CD14-positive monocyte (primary cell): Measurements from ENCODE around the gene RRAGA. TPM values are rescaled to one million over a fixed set of nuclear protein-coding genes. Genes with fewer than 3 reads are reported as not detected.

Experiments used
- DNase-seq, 3 donors: peaks; one replicate each; pipeline ENCODE4 v3.0.0-alpha.2; 2011 to 2022
- H2AFZ ChIP-seq: 2 replicates; pipeline ENCODE4 v1.6.0; 2012; ENCODE audit warnings: mild to moderate bottlenecking, low read depth, low read length, inconsistent platforms; ENCODE audit not compliant: insufficient read depth, poor library complexity, severe bottlenecking
- H3K27ac ChIP-seq, 2 donors: 1 replicate in 1 of 2; 2 replicates in 1 of 2; pipeline ENCODE4 v1.5.1; 2012 to 2013; ENCODE audit warnings: low read length in 2 of 2, control low read depth in 1 of 2, inconsistent platforms in 1 of 2, low read depth in 1 of 2, mild to moderate bottlenecking in 1 of 2
- H3K27me3 ChIP-seq, 2 donors: one replicate each; pipeline versions ENCODE4 v1.6.0 to v1.6.1; 2011 to 2013; ENCODE audit warnings: low read length in 2 of 2; ENCODE audit not compliant: control insufficient read depth in 2 of 2, insufficient read depth in 2 of 2
- H3K36me3 ChIP-seq, 2 donors: replicated peaks in 1 of 2; 1 replicate in 1 of 2; 2 replicates in 1 of 2; pipeline versions ENCODE4 v1.5.1 to v1.6.1; 2012 to 2013; ENCODE audit warnings: low read length in 2 of 2, control low read depth in 1 of 2, inconsistent platforms in 1 of 2, mild to moderate bottlenecking in 1 of 2; ENCODE audit not compliant: insufficient read depth in 2 of 2, control insufficient read depth in 1 of 2
- H3K4me1 ChIP-seq, 2 donors: 1 replicate in 1 of 2; 2 replicates in 1 of 2; pipeline versions ENCODE4 v1.5.1 to v1.6.1; 2012 to 2013; ENCODE audit warnings: low read length in 2 of 2, control low read depth in 1 of 2, inconsistent platforms in 1 of 2, mild to moderate bottlenecking in 1 of 2, moderate library complexity in 1 of 2; ENCODE audit not compliant: insufficient read depth in 2 of 2, control insufficient read depth in 1 of 2
- H3K4me2 ChIP-seq: replicated peaks from 2 replicates; pipeline ENCODE3; 2012; ENCODE audit warnings: low read length, moderate library complexity, mild to moderate bottlenecking; ENCODE audit not compliant: poor library complexity, severe bottlenecking; ENCODE audit errors: extremely low read depth
- H3K4me3 ChIP-seq, 3 experiments: fragments of 200-600 bp in 1 of 3; sonication (generic) in 1 of 3; replicated peaks in 1 of 3; 1 replicate in 2 of 3; 2 replicates in 1 of 3; pipeline ENCODE4 v1.5.1; 2011 to 2013; ENCODE audit warnings: low read length in 3 of 3, mild to moderate bottlenecking in 3 of 3, control low read depth in 2 of 3, low read depth in 2 of 3, inconsistent platforms in 1 of 3, moderate library complexity in 1 of 3
- H3K79me2 ChIP-seq: 2 replicates; pipeline ENCODE4 v1.6.0; 2012; ENCODE audit warnings: mild to moderate bottlenecking, control low read depth, inconsistent platforms, low read length, moderate library complexity; ENCODE audit not compliant: insufficient read depth
- H3K9ac ChIP-seq: 2 replicates; pipeline ENCODE4 v1.6.0; 2017; ENCODE audit warnings: low read length, mild to moderate bottlenecking; ENCODE audit not compliant: insufficient read depth, poor library complexity, severe bottlenecking
- H3K9me3 ChIP-seq, 2 donors: replicated peaks in 1 of 2; 1 replicate in 1 of 2; 2 replicates in 1 of 2; pipeline versions ENCODE4 v1.5.1 to v1.6.1; 2012 to 2013; ENCODE audit warnings: low read length in 2 of 2, control low read depth in 1 of 2; ENCODE audit not compliant: control insufficient read depth in 1 of 2, insufficient read depth in 1 of 2
- H4K20me1 ChIP-seq: 2 replicates; pipeline ENCODE4 v1.6.0; 2012; ENCODE audit warnings: mild to moderate bottlenecking, low read length, control low read depth, moderate library complexity; ENCODE audit not compliant: insufficient read depth
- H3K27ac Mint-ChIP-seq, 7 donors: one replicate each; pipeline ENCODE4 v1.8.0; 2020; ENCODE audit warnings: mild to moderate bottlenecking in 7 of 7, mixed read lengths in 7 of 7, moderate library complexity in 6 of 7, inconsistent platforms in 2 of 7
- H3K27me3 Mint-ChIP-seq, 3 donors: one replicate each; pipeline ENCODE4 v1.8.0; 2021 to 2022; ENCODE audit warnings: low read depth in 3 of 3, mild to moderate bottlenecking in 3 of 3, mixed read lengths in 3 of 3, moderate library complexity in 3 of 3, inconsistent platforms in 1 of 3
- H3K36me3 Mint-ChIP-seq, 2 donors: one replicate each; pipeline ENCODE4 v1.8.0; 2020; ENCODE audit warnings: mixed read lengths in 2 of 2, inconsistent platforms in 1 of 2, mild to moderate bottlenecking in 1 of 2
- H3K4me1 Mint-ChIP-seq: one replicate; pipeline ENCODE4 v1.8.0; 2020; ENCODE audit warnings: mild to moderate bottlenecking, mixed read lengths
- H3K4me3 Mint-ChIP-seq, 2 donors: one replicate each; pipeline ENCODE4 v1.8.0; 2020; ENCODE audit warnings: mild to moderate bottlenecking in 2 of 2, mixed read lengths in 2 of 2, moderate library complexity in 1 of 2
- H3K9me3 Mint-ChIP-seq, 7 donors: one replicate each; pipeline ENCODE4 v1.8.0; 2020 to 2022; ENCODE audit warnings: mixed read lengths in 7 of 7, mild to moderate bottlenecking in 6 of 7, moderate library complexity in 6 of 7, inconsistent platforms in 2 of 7
- CTCF ChIP-seq: fragments of 200-600 bp; IDR thresholded peaks from one replicate; pipeline ENCODE4 v1.8.0; 2022; ENCODE audit warnings: antibody characterized with exemption, mild to moderate bottlenecking
- WGBS: methylation state at CpG from one replicate; pipeline ENCODE4 v1.1.5; 2013; ENCODE audit warnings: missing lambda C conversion rate; ENCODE audit not compliant: insufficient coverage; 5-methylcytosine and 5-hydroxymethylcytosine counted together
- intact Hi-C, 2 donors: fragments of 100-400 bp; cut with micrococcal nuclease; formaldehyde crosslinking; loops; one replicate each; pipeline versions ENCODE4 v1.15.0 to v1.15.1; 2023
- polyA minus RNA-seq: library from RNA; depleted of rRNA, polyadenylated mRNA; stranded (reverse); fragments of >200 nt; gene quantifications from 2 replicates; pipeline ENCODE4 v1.2.3, GENCODE V29; 2012
- polyA plus RNA-seq, 3 donors: library from polyadenylated mRNA; depleted of rRNA in 1 of 3; unstranded in 2 of 3; stranded (reverse) in 1 of 3; fragments of 300-500 nt in 2 of 3; fragments of >200 nt in 1 of 3; fragmentation: Illumina TruSeq in 2 of 3; gene quantifications; 1 replicate in 2 of 3; 2 replicates in 1 of 3; pipeline ENCODE4 v1.2.3, GENCODE V29; 2012 to 2021
- total RNA-seq, 12 experiments: library from RNA in 1 of 12; stranded (reverse) in 1 of 12; fragments of 120-200 nt in 1 of 12; gene quantifications; one replicate each; pipeline ENCODE4 v1.2.4 and lab custom pipeline; 2013 to 2026; ENCODE audit warnings: mixed read lengths in 6 of 12, inconsistent platforms in 1 of 12

RRAGA gene
- 17.0 TPM for total RNA-seq (2013)
- polyA plus RNA-seq (100 to 1,000 TPM in 1 of 3 donors, 10 to 100 TPM in 2; 21.5 to 115 (median 93.9) TPM), polyA minus RNA-seq (22.9 and 42.4 TPM in 2 replicates), total RNA-seq (lab: John Stamatoyannopoulos, UW) (15.2 to 29.7 (median 20.4) reads per million in 11 experiments)

- no peaks in the 10 kb centered on the region for H3K27me3 ChIP-seq
- peak within 1 kb of the TSS; percentile 93 to 95 for H3K27ac ChIP-seq
- H4K20me1 ChIP-seq, result peaks cover 13% of the 10 kb centered on the region
- peaks cover 27 to 31% of the 10 kb centered on the region in 2 donors for H3K4me1 ChIP-seq
- WGBS, result 0% methylated on average over 67 of the region's 82 CpGs
- H2AFZ ChIP-seq, result peak within 1 kb of the TSS; percentile 90
- Mint-ChIP-seq H3K9me3 (peaks cover 0 to 4% (median 0%) of the 10 kb centered on the region in 7 donors), H3K36me3 (peaks cover 5 to 6% of the 10 kb centered on the region in 2 donors), H3K27ac (peak within 1 kb of the TSS; percentile 92 to 97 (median 97)), H3K4me3 (peak within 1 kb of the TSS; percentile 95 to 96), H3K27me3 (peaks cover 0 to 2% (median 0%) of the 10 kb centered on the region in 3 donors), H3K4me1 (peaks cover 37% of the 10 kb centered on the region)
- intact Hi-C loops, result loop anchor here in 1 of 2 donors (2.0 to 10.0 kb wide), 4 partner anchors 56 to 333 kb away; partner anchors contain the start of genes DENND4C, HAUS6 and RPS6
- H3K79me2 ChIP-seq, result peaks cover 25% of the 10 kb centered on the region
- H3K4me3 ChIP-seq, result peak within 1 kb of the TSS; percentile 85 to 96 (median 89)
- peak; percentile 77 for TF ChIP-seq CTCF
- H3K4me2 ChIP-seq, result peak within 1 kb of the TSS; percentile 100
- no peaks in the 10 kb centered on the region for H3K9me3 ChIP-seq
- peak within 1 kb of the TSS; percentile 94 for H3K9ac ChIP-seq
- peak; percentile 94 to 96 (median 94) for DNase-seq
- H3K36me3 ChIP-seq, result no peaks in the 10 kb centered on the region
These were observed at the start of gene RRAGA for GRCh38 chr9:19048966-19049916. RRAGA (plus strand) TSS chr9:19049427; CDS start chr9:19049660, 233 bp downstream.

DNA sequence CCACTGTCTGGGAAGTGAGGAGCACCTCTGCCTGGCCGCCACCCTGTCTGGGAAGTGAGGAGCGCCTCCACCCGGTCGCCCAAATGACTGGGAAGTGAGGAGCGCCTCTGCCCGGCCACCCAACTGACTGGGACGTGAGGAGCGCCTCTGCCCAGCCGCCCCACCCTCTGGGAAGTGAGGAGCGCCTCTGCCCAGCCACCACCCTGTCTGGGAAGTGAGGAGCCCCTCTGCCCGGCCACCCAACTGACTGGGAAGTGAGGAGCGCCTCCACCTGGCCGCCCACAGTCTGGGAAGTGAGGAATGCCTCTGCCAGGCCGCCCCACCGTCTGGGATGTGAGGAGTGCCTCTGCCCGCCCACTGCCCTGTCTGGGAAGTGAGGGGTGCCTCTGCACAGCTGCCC is 49.1 kb upstream of the RRAGA start:
- Histone ChIP-seq H3K9ac (no peak overlapping the region), H3K4me3 (no peak overlapping the region), H3K27me3 (peaks cover 0 to under 1% of the 10 kb centered on the region in 2 donors), H3K79me2 (no peaks in the 10 kb centered on the region), H2AFZ (no peak overlapping the region), H3K27ac (no peak overlapping the region), H3K4me1 (no peaks in the 10 kb centered on the region), H3K9me3 (peaks cover 0 to 7% of the 10 kb centered on the region in 2 donors), H4K20me1 (no peaks in the 10 kb centered on the region), H3K4me2 (no peak overlapping the region), H3K36me3 (no peaks in the 10 kb centered on the region)
- Mint-ChIP-seq H3K4me3 (no peak overlapping the region), H3K27ac (no peak overlapping the region), H3K27me3 (peaks cover 0 to 4% (median 2%) of the 10 kb centered on the region in 3 donors), H3K4me1 (no peaks in the 10 kb centered on the region), H3K9me3 (peaks cover 3 to 24% (median 10%) of the 10 kb centered on the region in 7 donors), H3K36me3 (no peaks in the 10 kb centered on the region)
- no peak for TF ChIP-seq CTCF
- 88% methylated on average over 14 of the region's 16 CpGs for WGBS
- intact Hi-C loops, result no loop called here
- no peak for DNase-seq
